GM10248 (cell line): ENCODE data around the gene TRIM47.

ENCODE experiments used
- CTCF ChIA-PET: fragments of 300-600 bp; sonication (Branson Sonifier 250); formaldehyde crosslinking; extraction: SDS; loops from one replicate; lab custom pipeline; 2021; ENCODE audit warnings: antibody characterized with exemption; lab: Yijun Ruan, JAX
- POLR2A ChIA-PET: fragments of 350-650 bp; sonication (Branson Sonifier 250); formaldehyde crosslinking; extraction: SDS; loops from one replicate; lab custom pipeline; 2020; ENCODE audit warnings: antibody characterized with exemption; lab: Yijun Ruan, JAX
- DNase-seq: peaks from one replicate; pipeline ENCODE4 v3.0.0; 2012; ENCODE audit errors: extremely low spot score
- CTCF ChIP-seq: IDR thresholded peaks from 2 replicates; pipeline ENCODE4 v1.5.1; 2012; ENCODE audit warnings: mild to moderate bottlenecking, low read depth; ENCODE audit errors: extremely low read depth, missing control alignments, control extremely low read depth

Gene TRIM47

GRCh38 chr17:75898065-75898464, 19.7 kb upstream of the TRIM47 start:
- no peak for TF ChIP-seq CTCF

DNA sequence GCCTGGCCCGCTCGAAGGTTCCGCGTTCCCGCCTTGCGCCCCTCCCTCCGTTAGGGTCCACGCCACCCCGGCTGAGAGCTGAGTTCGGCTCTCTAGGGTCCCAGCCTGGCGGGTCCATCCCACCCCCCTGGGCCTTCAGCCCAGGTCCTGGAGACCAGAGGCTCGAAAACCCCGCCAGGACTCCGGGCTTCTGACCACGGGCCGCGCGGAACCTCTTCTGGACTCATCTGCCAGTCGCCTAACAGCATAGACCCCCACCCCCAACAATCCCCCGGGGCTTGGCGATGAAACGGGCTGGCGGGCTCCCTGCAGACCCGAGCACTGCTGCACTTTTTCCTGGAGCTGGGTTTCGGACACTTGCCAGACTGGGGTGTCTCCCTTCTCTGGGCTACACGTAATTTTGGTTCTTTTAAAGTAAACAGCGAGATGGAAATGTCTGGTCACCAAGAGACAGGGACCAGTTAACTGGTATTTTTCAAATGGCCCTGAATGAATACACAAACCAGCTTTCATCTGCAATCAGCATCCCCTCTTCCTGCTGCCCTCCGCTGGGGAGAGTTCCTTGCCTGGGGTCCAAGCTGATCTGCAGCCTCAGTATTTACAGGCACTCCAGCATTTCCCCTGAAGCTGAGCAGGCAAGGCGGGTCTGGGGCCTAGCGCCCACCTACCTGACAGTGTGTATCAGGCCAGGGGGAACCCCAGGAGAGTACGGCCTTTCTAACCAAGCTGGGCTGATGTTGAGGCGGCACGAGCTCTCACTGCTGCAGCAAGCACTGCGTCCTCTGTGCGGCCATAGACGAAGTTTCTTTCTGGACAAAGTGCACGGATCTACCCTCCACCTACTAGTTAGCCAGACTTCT, 19.0 kb upstream of the TRIM47 start:
- TF ChIP-seq CTCF = no peak
- DNase-seq = no peak
- CTCF ChIA-PET = interaction anchor here (0.8 to 5.1 kb wide), 16 partner anchors 8 to 144 kb away, joined by 3 to 30 read pairs (median 5); partner anchors contain the start of genes GALK1, MRPL38 and WBP2
- POLR2A ChIA-PET = interaction anchor here (1.0 to 1.2 kb wide), 2 partner anchors 15 to 42 kb away, joined by 4 read pairs; partner anchors contain the start of gene WBP2

More at GRCh38 chr17:75898065-75898464, 19.7 kb upstream of the TRIM47 start:
- POLR2A ChIA-PET = interaction anchor here (1.0 to 1.2 kb wide), 3 partner anchors 15 to 774 kb away, joined by 3 to 4 read pairs (median 4); partner anchors contain the start of gene WBP2
- CTCF ChIA-PET = interaction anchor here (0.8 to 4.5 kb wide), 7 partner anchors 19 to 133 kb away, joined by 3 to 15 read pairs (median 5); partner anchors contain the start of genes GALK1 and WBP2
- DNase-seq = no peak

DNA sequence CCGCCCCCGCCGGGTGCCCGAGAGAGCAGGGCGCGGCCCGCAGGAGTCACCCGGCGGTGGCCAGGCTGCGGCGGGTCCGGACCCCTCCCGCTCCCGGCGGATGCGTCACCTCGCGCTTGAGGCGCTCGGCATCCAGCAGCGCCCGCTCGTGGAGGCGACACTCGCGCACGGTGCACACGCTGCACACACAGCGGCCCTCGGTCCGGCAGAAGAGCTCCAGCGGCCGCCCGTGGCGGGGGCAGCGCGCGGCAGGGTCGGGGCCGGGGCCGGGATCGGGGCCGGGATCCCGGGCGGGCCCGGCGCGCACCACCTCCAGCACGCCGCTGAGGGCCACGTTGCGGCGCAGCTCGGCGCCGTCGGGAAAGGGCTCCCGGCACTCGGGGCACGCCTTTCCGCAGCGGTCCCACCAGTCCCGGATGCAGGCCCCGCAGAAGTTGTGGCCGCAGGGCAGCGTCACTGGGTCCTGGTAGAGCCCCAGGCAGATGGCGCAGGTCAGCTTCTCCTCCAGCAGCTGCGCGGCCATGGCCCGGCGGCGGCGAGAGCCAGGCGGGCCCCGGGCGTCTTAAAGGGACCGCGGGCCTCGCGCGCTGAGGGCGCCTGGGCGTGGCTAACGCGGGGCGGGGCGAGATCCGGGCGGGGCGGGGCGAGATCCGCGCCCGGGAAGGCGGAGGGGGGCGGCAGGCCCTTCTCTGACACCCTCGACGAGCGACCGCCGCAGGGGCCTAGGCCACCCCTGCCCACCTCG, 18.2 kb upstream of the TRIM47 start, which contains the start of gene TRIM65:
Gene TRIM65, minus strand, starts transcription at position 537 of the 745 bp plus-strand sequence. Its CDS starts 14 bp downstream, at position 523.
- ChIA-PET POLR2A (interaction anchor here (0.5 to 1.3 kb wide), 4 partner anchors 11 to 41 kb away, joined by 3 to 4 read pairs (median 4); partner anchors contain the start of gene WBP2), CTCF (interaction anchor here (0.8 to 5.1 kb wide), 25 partner anchors 9 to 143 kb away, joined by 3 to 30 read pairs (median 3); partner anchors contain the start of genes CDK3, GALK1, MRPL38 and WBP2)
- peak; percentile 92 for DNase-seq
- TF ChIP-seq CTCF = peak; percentile 69

DNA sequence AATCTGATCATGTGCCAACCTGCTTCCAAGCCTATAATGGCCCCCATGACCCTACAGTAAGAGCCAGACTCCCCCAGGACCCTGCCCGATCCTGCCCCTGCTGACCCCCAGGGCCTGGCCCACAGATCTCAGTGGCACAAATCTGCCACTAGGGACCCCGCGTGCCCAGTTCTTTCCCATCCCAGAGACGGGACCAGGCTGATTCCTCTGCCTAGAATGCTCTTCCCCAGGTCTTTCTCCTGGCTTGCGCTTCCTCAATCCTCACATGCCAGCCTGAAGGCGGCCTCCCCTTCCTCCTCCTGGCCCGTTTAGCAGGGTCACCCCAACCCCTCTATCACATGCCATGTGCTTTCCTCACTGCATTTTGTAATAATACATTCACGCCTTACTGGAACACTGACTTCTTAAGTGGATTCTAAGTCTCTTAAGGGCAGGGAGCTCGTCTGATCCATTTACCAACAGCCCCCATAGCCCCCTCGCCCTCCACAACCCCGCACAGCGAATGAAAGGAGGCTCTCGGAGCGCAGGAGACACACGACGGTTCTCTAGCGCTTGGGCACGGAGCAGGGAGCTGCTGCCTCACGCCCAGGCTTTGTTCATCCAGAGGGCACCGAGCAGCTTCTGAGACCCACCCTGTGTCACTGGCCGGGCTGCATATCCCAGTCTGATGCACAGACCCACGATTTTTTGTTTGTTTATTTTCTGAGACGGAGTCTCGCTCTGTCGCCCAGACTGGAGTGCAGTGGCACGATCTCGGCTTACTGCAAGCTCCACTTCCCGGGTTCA, 17.2 kb upstream of the TRIM47 start:
- TF ChIP-seq CTCF = peak; percentile 9
- POLR2A ChIA-PET = interaction anchor here (1.1 to 1.3 kb wide), 3 partner anchors 24 to 40 kb away, joined by 3 to 4 read pairs (median 4); partner anchors contain the start of gene WBP2
- no peak for DNase-seq
- CTCF ChIA-PET = interaction anchor here (1.0 to 5.1 kb wide), 20 partner anchors 9 to 142 kb away, joined by 3 to 30 read pairs (median 5); partner anchors contain the start of genes CDK3 and MRPL38

GRCh38 chr17:75894049-75894733, 15.8 kb upstream of the TRIM47 start:
- ChIA-PET POLR2A (no interaction called here), CTCF (interaction anchor here (0.8 to 5.1 kb wide), 10 partner anchors 7 to 120 kb away, joined by 3 to 30 read pairs (median 6); partner anchors contain the start of gene MRPL38)
- no peak for DNase-seq
- TF ChIP-seq CTCF = no peak
